Small intestine (tissue), 4 donors: ENCODE measurements around the gene ADAM21. TPM values are rescaled to one million over a fixed set of nuclear protein-coding genes. Genes with fewer than 3 reads are reported as not detected.

Experiments used
- polyA plus RNA-seq, 4 donors: library from polyadenylated mRNA; stranded (reverse) in 3 of 4; unstranded in 1 of 4; fragments of 200-250 nt in 3 of 4; fragments of 120-200 nt in 1 of 4; gene quantifications; one replicate each; pipeline versions ENCODE4 v1.2.1 to v1.2.3, GENCODE V29; 2013
- donor health status: healthy with polysubstance abuse.
- donor health status: Bipolar disorder and iron deficiency.
- donor health status: healthy.

The ADAM21 gene
- polyA plus RNA-seq, 4 donors, result 0.06 to 0.13 TPM; not detected in 2

Other genes with a start within 250 kb of the ADAM21 start
- 10 to 100 TPM; 56.7 to 75.1 (median 72.1) TPM for gene COX16, start 92.5 kb upstream of the ADAM21 start, polyA plus RNA-seq
- gene SYNJ2BP, start 35.1 kb upstream of the ADAM21 start, polyA plus RNA-seq, result 10 to 100 TPM; 15.9 to 45.7 (median 21.9) TPM
- under 1 TPM in 2 of 4 donors, not detected in 2; 0.03 to 0.09 TPM for gene ADAM20, start 82.8 kb downstream of the ADAM21 start, polyA plus RNA-seq
- 10 to 100 TPM; 15.7 to 31.9 (median 21.4) TPM for gene MED6, start 148.5 kb downstream of the ADAM21 start, polyA plus RNA-seq
- 1 to 10 TPM in 1 of 4 donors, under 1 TPM in 3; 0.22 to 2.0 (median 0.77) TPM for gene TTC9, start 189.7 kb downstream of the ADAM21 start, polyA plus RNA-seq